AG04449 (cell line): ENCODE data around the gene TIFAB.

Source experiments
- CTCF ChIA-PET: fragments of 350-600 bp; formaldehyde crosslinking; extraction: SDS; loops from one replicate; lab custom pipeline; 2021; ENCODE audit warnings: antibody characterized with exemption; lab: Yijun Ruan, JAX
- POLR2A ChIA-PET: fragments of 400-600, 350-600 bp; formaldehyde crosslinking; extraction: SDS; loops from one replicate; lab custom pipeline; 2020; ENCODE audit warnings: antibody characterized with exemption, inconsistent platforms; lab: Yijun Ruan, JAX
- DNase-seq: peaks from one replicate; pipeline ENCODE4 v3.0.0-alpha.2; 2010; ENCODE audit warnings: low read depth, low spot score
- H3K4me3 ChIP-seq: 2 replicates; pipeline ENCODE4 v1.5.1; 2011; ENCODE audit warnings: low read depth, mild to moderate bottlenecking, control low read depth, low read length
- CTCF ChIP-seq: IDR thresholded peaks from one replicate; pipeline ENCODE4 v1.5.1; 2011; ENCODE audit warnings: mild to moderate bottlenecking, moderate library complexity, low read length, control low read depth, inconsistent platforms; ENCODE audit not compliant: insufficient read depth; ENCODE audit errors: missing control alignments

The TIFAB gene

GRCh38 chr5:135465391-135466122 is 13.4 kb upstream of the TIFAB start:
- POLR2A ChIA-PET: interaction anchor here (1.2 kb wide), 1 partner anchor 86 kb away, joined by 3 read pairs; no protein-coding TSS in a partner anchor
- DNase-seq: no peak
- no peak for TF ChIP-seq CTCF
- H3K4me3 ChIP-seq: no peak overlapping the region
- CTCF ChIA-PET: interaction anchor here (0.7 to 37.5 kb wide), 30 partner anchors 9 to 373 kb away, joined by 3 to 2422 read pairs (median 8); partner anchors contain the start of genes CXCL14 and DCANP1

DNA sequence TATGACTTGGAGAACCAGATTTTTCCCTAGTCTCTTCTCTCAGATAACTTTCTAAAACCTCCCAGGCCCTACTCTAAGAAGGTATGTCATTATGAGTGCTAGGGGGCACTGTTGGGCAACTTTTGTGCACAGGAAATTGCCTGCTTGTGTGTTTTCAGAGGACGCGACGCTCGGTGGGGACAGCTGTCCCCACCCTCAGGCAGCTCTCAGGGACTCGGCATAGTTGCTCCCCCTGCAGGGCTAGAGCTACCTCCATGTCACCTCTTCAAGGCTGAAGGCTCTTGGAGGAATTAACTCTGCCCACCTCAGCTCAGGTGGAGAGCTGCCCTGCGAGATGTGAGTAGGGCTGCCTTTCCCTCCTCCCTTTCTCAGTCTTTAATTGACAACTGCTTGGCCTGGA is 10.2 kb upstream of the TIFAB start:
- TF ChIP-seq CTCF: peak; percentile 59
- no peak overlapping the region for H3K4me3 ChIP-seq
- CTCF ChIA-PET: interaction anchor here (0.6 to 37.5 kb wide), 20 partner anchors 10 to 370 kb away, joined by 3 to 2422 read pairs (median 6); partner anchors contain the start of genes CXCL14, DCANP1 and TIFAB
- no peak for DNase-seq
- POLR2A ChIA-PET: interaction anchor here (0.6 kb wide), 1 partner anchor 263 kb away, joined by 3 read pairs; no protein-coding TSS in a partner anchor

DNA sequence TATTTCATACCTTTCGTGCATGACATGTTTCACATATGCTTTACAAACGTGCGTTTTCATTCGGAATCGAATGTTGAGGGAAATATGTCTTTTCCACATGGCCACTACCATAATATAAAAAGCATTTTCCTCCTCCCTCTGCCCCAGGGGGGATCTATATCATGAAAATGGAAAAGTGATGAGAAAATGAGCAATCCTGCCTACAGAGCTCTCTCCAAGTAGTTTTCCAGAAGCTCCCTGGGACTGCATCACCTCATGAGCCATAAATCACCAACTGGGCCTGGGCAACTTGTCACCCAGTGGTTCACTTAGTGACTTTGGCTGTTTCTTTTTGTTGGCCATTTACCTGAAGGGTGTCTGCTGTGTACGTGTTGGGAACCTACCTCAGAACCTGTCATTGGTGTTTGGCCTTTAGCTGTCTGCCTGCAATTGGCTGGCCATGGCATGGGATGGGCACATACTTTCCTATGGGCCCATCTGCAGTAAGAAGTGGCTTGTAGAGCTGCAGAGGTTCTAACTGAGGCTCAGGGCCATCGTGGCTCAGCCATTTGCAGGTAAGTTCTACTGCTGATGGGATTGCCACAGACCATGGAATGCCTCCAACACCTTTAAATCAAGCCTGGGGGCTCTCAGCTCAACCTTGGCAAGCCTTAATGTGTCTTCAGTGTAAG is 9.5 kb upstream of the TIFAB start:
- no peak for DNase-seq
- ChIA-PET POLR2A (no interaction called here), CTCF (interaction anchor here (0.8 to 37.5 kb wide), 17 partner anchors 8 to 371 kb away, joined by 3 to 2422 read pairs (median 6); partner anchors contain the start of genes CXCL14, DCANP1 and TIFAB)
- no peak for TF ChIP-seq CTCF
- no peak overlapping the region for H3K4me3 ChIP-seq

DNA sequence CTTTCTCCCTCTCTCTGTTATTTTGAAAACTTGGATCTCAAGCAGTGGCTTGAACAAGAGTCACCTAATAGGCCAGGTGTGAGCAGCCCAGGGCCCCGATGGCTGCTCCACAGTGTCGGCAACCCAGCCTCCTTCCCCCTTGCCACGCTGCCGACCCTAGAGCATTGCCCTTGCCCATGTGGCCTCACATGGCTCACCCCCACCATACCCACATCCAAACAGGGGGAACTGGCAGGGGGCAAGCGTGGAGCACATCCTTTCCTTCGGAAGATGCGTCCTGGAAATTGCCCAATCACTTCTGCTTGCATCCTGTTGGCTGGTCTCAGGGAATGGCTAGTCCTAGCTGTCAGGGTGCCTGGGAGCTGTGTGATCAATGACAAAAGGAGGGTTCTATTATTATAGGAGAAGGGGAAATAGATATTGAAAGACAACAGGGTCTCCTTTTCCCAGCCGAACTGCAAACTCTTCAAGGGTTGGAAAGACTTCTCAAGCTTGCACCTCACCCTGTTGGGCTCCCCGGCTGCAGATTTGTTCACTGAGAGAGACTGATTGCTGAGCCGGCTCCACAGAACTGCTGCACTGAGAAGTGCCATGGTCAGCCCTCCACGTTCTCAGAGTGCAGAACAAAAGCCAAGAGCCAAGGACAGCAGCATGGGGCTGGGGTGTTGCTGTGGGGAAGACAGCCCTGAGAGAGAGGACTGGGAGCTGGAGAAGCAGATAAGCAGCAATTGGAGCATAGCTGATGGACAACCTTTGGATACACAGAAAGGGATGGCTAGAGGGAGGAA is 8.3 kb upstream of the TIFAB start:
- TF ChIP-seq CTCF: no peak
- CTCF ChIA-PET: interaction anchor here (0.6 to 37.5 kb wide), 13 partner anchors 8 to 135 kb away, joined by 3 to 2422 read pairs (median 14); partner anchors contain the start of genes CXCL14, DCANP1 and TIFAB
- H3K4me3 ChIP-seq: no peak overlapping the region
- DNase-seq: no peak
- POLR2A ChIA-PET: no interaction called here

DNA sequence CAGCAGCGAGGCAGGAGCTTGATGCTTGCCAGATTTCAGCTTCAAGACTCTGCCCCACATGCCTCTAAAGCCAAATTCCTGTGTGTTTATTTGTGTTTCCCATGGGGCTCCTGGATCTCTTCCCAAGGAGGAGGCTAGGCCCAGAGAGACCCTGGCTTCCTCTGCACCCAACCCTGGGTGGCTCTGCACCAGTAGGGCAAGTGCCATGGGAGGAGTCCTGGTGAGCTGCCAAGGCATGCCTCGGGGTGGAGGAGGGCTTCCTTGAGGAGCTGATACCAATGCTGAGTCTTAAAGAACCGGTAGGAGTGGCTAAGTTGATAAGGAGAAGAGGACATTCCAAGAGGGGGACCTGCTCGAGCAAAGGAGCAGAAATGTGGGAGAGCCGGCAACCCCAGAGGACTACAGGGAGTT is 6.8 kb upstream of the TIFAB start:
- ChIA-PET POLR2A (no interaction called here), CTCF (interaction anchor here (0.7 to 37.5 kb wide), 19 partner anchors 6 to 369 kb away, joined by 3 to 2422 read pairs (median 11); partner anchors contain the start of genes CXCL14 and DCANP1)
- no peak for DNase-seq

More for the DNA sequence above, 6.8 kb upstream of the TIFAB start:
- no peak for TF ChIP-seq CTCF
- no peak overlapping the region for H3K4me3 ChIP-seq
